Glutamatergic neuron (in vitro differentiated cells): Measurements from ENCODE around the gene CZIB. TPM values are rescaled to one million over a fixed set of nuclear protein-coding genes. Genes with fewer than 3 reads are reported as not detected.
A peak's percentile ranks its signal among the peaks of the same experiment; 100 is the strongest.

Experiments
- DNase-seq: peaks from one replicate; pipeline ENCODE4 v3.0.0; 2022
- H3K27ac Mint-ChIP-seq: one replicate; pipeline ENCODE4 v1.8.0; 2020; ENCODE audit warnings: mild to moderate bottlenecking, mixed read lengths, inconsistent platforms; ENCODE audit not compliant: unreplicated experiment
- H3K27me3 Mint-ChIP-seq: one replicate; pipeline ENCODE4 v1.8.0; 2020; ENCODE audit warnings: mild to moderate bottlenecking, moderate library complexity, mixed read lengths, inconsistent platforms; ENCODE audit not compliant: unreplicated experiment
- H3K36me3 Mint-ChIP-seq: one replicate; pipeline ENCODE4 v1.8.0; 2020; ENCODE audit warnings: mild to moderate bottlenecking, mixed read lengths, inconsistent platforms; ENCODE audit not compliant: unreplicated experiment
- H3K4me1 Mint-ChIP-seq: one replicate; pipeline ENCODE4 v1.8.0; 2020; ENCODE audit warnings: mild to moderate bottlenecking, low read depth, mixed read lengths, inconsistent platforms; ENCODE audit not compliant: unreplicated experiment
- H3K4me3 Mint-ChIP-seq: one replicate; pipeline ENCODE4 v1.8.0; 2020; ENCODE audit warnings: mild to moderate bottlenecking, mixed read lengths, inconsistent platforms; ENCODE audit not compliant: unreplicated experiment
- H3K9me3 Mint-ChIP-seq: one replicate; pipeline ENCODE4 v1.8.0; 2020; ENCODE audit warnings: mild to moderate bottlenecking, moderate library complexity, mixed read lengths, inconsistent platforms; ENCODE audit not compliant: unreplicated experiment
- CTCF ChIP-seq: fragments of 200-600 bp; sonication (generic); IDR thresholded peaks from one replicate; pipeline ENCODE4 v1.5.0; 2021; ENCODE audit not compliant: partially characterized antibody, unreplicated experiment
- total RNA-seq: library from RNA; stranded (reverse); fragmentation: NEBNext Ultra II Directional; extraction: Animal tissue kit (Norgen Biotek cat#: 25700); gene quantifications from one replicate; pipeline ENCODE4 v1.2.1, GENCODE V29; 2021; ENCODE audit not compliant: unreplicated experiment

Gene CZIB
- total RNA-seq, 1 donor from 2014 or later: 48.5 TPM

DNA sequence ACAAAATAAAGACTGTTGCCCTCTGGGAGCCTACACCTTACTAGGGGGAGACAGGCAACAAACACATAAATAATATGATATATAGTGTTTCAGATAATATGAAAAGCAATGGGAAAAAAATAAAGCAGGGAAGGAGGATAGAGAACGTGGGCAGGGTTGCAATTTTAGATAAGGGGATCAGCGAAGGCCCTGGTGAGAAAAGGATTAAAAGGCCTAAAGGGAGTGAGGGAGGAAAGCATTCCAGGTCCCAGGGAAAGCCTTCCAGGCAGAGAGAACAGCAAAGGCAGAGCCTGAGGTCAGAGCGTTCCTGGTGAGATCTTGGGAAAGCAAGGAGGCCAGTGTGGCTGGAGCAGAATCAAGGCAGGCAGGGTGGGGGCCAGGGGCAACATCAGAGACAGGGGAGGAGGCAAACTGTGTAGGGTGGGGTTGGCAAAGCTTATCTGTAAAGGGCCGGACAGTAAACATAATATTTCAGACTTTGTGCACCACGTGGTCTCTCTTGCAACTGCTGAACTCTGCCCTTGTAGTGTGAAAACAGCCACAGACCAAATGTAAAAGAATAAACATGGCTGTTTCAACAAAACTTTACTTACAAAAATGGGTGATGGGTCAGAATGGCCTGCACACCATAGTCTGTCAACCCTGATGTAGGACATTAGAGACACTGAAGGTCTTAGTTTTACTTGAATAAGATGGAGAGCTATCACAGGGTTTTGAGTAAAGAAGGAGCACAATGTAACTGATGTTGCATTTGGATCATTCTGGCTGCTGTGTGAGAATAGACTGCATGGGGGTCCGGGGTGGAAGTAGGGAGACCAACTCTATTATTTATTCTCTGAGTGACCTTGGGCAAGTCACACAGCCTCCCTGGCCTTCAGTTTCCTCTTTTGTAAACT, 37.1 kb downstream of the CZIB start:
- H3K9me3 Mint-ChIP-seq: no peaks in the 10 kb centered on the region
- H3K36me3 Mint-ChIP-seq: no peaks in the 10 kb centered on the region
- no peak for TF ChIP-seq CTCF
- no peak for DNase-seq
- no peak overlapping the region for H3K27ac Mint-ChIP-seq
- no peak overlapping the region for H3K4me3 Mint-ChIP-seq
- peaks cover 2% of the 10 kb centered on the region for H3K4me1 Mint-ChIP-seq
- H3K27me3 Mint-ChIP-seq: no peaks in the 10 kb centered on the region

GRCh38 chr1:53182716-53183094, 37.7 kb downstream of the CZIB start:
- no peak for TF ChIP-seq CTCF
- Mint-ChIP-seq H3K4me3 (no peak overlapping the region), H3K36me3 (no peaks in the 10 kb centered on the region)

GRCh38 chr1:53182111-53182593, 38.3 kb downstream of the CZIB start:
- DNase-seq: peak; percentile 92
- H3K4me1 Mint-ChIP-seq: peaks cover 2% of the 10 kb centered on the region
- peak; percentile 97 for TF ChIP-seq CTCF
- peaks cover 3% of the 10 kb centered on the region for H3K9me3 Mint-ChIP-seq
- H3K27ac Mint-ChIP-seq: no peak overlapping the region
- no peaks in the 10 kb centered on the region for H3K36me3 Mint-ChIP-seq
- H3K4me3 Mint-ChIP-seq: no peak overlapping the region
- H3K27me3 Mint-ChIP-seq: no peaks in the 10 kb centered on the region

More at GRCh38 chr1:53182716-53183094, 37.7 kb downstream of the CZIB start:
- H3K9me3 Mint-ChIP-seq: no peaks in the 10 kb centered on the region
- no peaks in the 10 kb centered on the region for H3K27me3 Mint-ChIP-seq
- no peak overlapping the region for H3K27ac Mint-ChIP-seq
- no peak for DNase-seq
- H3K4me1 Mint-ChIP-seq: peaks cover 2% of the 10 kb centered on the region

GRCh38 chr1:53180951-53181350, 39.5 kb downstream of the CZIB start:
- no peak for DNase-seq
- TF ChIP-seq CTCF: no peak
- peaks cover 3% of the 10 kb centered on the region for H3K9me3 Mint-ChIP-seq
- no peak overlapping the region for H3K27ac Mint-ChIP-seq
- no peaks in the 10 kb centered on the region for H3K36me3 Mint-ChIP-seq
- H3K4me1 Mint-ChIP-seq: peaks cover 4% of the 10 kb centered on the region
- H3K27me3 Mint-ChIP-seq: no peaks in the 10 kb centered on the region
- H3K4me3 Mint-ChIP-seq: no peak overlapping the region

DNA sequence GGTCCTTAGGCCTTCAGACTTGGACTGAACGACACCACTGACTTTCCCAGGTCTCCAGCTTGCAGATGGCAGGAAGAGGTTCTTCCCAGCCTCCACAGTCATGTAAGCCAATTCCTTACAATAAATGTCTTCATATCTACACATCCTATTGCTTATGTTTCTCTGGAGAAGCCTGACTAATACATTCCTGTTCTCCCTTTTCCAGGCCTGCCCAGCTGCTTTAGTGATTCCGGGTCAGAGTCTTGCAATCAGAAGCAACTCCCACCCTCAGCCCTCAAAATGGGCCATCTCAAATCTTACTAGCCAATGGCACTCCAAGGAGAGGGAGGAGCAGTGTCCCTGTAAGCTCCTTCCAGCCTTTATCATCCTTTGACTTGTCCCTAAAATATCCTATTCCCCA, 40.2 kb downstream of the CZIB start:
- Mint-ChIP-seq H3K4me3 (no peak overlapping the region), H3K27me3 (no peaks in the 10 kb centered on the region), H3K4me1 (peaks cover 7% of the 10 kb centered on the region), H3K36me3 (no peaks in the 10 kb centered on the region), H3K27ac (no peak overlapping the region), H3K9me3 (peaks cover 5% of the 10 kb centered on the region)
- DNase-seq: no peak
- TF ChIP-seq CTCF: no peak
